GM19467 (cell line): ENCODE measurements around the gene UNKL.
A peak's percentile ranks its signal among the peaks of the same experiment; 100 is the strongest.

Source experiments
- ATAC-seq: cut with Tn5 transposase; IDR thresholded peaks from one replicate; pipeline ENCODE4 v1.9.1; 2021; ENCODE audit warnings: mild to moderate bottlenecking, moderate library complexity; ENCODE audit not compliant: unreplicated experiment

Gene UNKL

GRCh38 chr16:1356061-1356900 lies 58.2 kb downstream of the UNKL start:
- no peak for ATAC-seq

- no peak for ATAC-seq
Observed at GRCh38 chr16:1355591-1355990, 58.9 kb downstream of the UNKL start.

DNA sequence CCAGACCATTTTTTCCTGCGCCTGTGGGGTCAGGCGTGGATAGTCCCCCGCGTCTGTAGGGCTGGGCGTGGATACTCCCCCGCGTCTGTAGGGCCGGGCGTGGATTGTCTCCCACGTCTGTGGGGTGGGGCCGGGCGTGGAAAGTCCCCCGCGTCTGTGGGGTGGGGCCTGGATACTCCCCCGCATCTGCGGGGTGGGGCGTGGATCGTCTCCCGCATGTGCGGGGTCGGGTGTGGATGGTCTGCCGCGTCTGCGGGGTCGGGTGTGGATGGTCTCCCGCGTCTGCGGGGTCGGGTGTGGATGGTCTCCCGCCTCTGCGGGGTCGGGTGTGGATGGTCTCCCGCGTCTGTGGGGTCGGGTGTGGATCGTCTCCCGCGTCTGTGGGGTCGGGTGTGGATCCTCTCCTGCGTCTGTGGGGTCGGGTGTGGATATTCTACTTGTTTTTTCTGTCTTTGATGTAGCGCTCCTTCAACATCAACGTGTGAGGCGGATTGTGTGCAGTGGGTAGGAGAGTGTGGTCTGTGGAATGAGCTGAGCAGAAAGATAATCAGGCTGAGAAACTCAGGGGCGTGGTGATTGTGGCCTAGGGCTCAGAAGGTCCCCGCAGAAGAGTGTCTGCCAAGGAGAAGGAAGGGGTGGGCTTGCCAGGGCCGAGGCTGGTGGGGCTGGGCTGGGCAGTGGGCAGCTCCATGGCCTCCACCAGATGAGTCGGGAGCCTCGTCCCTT lies 59.5 kb downstream of the UNKL start:
- no peak for ATAC-seq

- peak; percentile 67 for ATAC-seq
Observed at GRCh38 chr16:1351582-1352362, 62.7 kb downstream of the UNKL start, which contains the start of the genes GNPTG and TSR3. Gene GNPTG, plus strand, starts transcription at chr16:1351931. Its CDS starts 35 bp downstream, at chr16:1351966. Gene TSR3, minus strand, starts transcription at chr16:1351878. Its CDS starts 74 bp downstream, at chr16:1351804.

GRCh38 chr16:1351215-1351581 lies 63.3 kb downstream of the UNKL start:
- peak; percentile 5 for ATAC-seq

- ATAC-seq = no peak
Observed at GRCh38 chr16:1350691-1351090, 63.8 kb downstream of the UNKL start.

- no peak for ATAC-seq
Observed at GRCh38 chr16:1349951-1350350, 64.6 kb downstream of the UNKL start.

DNA sequence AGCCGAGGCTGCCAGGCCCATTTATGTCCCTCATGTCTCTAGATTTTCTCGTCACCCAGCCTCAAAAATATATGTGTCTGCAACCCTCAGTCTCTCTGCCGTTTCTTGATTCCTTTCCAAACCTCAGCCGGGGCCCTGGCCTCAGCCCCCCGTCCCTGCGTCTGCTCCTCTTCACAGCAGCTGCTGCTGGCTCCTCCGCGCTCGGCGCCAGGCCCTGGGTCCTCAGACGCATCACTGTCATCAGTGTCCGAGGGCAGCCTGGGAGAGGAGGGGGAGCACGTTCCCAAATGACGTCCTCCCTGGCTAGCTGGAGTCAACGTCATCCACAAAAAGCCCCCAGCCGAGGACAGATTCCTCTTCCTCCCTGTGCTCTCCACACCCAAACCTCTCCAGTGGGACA lies 65.2 kb downstream of the UNKL start:
- no peak for ATAC-seq

- ATAC-seq = no peak
Observed at GRCh38 chr16:1348926-1349325, 65.6 kb downstream of the UNKL start.

DNA sequence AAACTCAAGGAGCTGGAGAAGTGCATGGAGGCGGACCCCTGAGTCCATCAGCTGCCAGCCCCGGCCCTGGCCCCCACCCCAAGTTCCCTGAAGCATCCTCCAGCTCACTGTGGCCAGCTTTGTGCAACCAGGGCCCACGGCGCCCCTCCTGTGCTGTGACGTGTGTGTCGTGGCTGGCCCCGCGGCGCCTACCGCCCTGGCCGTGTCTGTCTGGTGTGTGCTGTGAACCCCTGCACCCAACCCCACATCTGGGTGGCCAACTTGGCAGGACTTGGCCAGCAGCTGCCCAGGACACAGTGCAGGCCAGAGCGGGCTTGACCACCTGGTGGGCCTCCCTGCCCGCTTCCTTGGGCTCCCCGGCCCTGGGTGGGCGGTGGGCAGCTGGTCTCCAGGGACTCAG lies 66.1 kb downstream of the UNKL start:
- ATAC-seq = no peak

- ATAC-seq = no peak
Observed at GRCh38 chr16:1347962-1348361, 66.5 kb downstream of the UNKL start.

DNA sequence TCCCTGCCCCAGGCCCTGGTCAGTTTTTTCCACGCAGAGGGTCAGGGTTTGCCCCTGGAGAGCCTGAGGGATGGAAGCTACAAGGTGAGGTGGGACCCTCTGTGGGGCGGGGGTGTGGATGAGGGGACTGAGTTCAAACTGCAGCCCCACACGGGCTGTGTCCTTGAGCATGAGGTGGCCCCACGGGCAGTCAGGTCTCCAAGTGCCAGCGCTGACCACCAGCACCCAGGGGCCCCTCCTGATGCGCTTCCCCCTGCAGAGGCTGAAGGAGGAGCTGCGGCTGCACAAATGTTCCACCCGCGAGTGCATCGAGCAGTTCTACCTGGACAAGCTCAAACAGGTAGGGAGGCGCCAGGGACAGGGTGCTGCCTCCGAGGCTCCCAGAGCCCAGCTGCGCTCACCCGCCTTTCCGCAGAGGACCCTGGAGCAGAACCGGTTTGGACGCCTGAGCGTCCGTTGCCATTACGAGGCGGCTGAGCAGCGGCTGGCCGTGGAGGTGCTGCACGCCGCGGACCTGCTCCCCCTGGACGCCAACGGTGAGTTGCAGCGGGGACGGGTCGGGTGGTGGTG lies 67.1 kb downstream of the UNKL start:
- ATAC-seq = no peak

DNA sequence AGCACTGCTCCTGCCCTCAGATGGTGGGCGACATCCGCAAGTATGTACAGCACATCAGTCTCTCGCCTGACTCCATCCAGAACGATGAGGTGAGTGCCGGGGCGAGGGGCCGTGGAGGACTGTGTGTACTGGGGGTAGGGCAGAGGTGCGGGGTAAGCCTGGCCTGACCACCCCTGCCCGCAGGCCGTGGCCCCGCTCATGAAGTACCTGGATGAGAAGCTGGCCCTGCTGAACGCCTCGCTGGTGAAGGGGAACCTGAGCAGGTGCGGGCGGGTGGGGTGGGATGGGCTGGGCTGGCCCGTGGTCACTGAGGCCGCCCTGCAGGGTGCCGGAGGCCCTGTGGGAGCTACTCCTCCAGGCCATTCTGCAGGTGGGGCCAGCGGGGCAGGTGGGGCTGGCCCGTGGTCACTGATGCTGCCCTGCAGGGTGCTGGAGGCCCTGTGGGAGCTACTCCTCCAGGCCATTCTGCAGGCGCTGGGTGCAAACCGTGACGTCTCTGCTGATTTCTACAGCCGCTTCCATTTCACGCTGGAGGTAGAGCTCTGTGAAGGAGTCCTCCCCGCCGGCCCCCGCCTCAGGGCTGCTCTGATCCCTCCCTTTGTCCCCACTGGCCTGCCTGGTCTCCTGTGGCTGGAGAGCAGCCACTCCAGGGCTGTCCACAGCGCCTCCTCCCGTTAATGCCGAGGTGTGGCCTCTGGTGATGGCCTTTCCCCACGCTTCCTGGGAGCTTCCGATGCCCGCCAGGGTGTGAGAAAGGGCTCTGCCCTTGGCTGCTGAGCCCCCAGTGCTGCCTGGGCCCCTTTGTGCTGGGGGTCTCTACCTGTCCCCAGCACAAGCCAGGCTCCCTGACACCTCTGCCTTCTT lies 67.8 kb downstream of the UNKL start:
- no peak for ATAC-seq

- no peak for ATAC-seq
Observed at GRCh38 chr16:1345651-1346421, 68.7 kb downstream of the UNKL start.

- ATAC-seq = no peak
Observed at GRCh38 chr16:1345087-1345486, 69.4 kb downstream of the UNKL start.

DNA sequence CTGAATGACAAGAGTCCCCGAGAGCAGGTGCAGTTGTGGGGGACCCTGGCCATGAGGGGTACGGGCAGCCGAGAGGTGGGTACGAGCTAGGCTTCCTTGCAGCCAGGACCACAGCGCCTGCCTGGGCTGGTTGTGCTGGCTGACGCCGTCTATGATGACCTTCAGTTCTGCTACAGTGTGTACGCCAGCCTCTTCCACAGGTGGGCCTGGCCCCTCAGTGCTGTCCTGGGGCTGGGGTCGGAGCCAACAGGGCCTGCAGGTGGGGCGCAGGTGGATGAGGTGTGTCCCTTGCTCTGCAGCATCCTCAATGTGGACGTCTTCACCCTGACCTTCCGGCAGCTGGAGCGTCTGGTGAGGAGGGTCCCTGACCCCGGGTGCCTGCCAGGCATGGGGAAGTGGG lies 70.0 kb downstream of the UNKL start:
- ATAC-seq = no peak

- no peak for ATAC-seq
Observed at GRCh38 chr16:1343428-1344242, 70.9 kb downstream of the UNKL start.
